Activated T-helper 1 cell treated with anti-CD3 and anti-CD28 coated beads, Interleukin-12 subunit alpha, Interleukin-12 subunit beta, Interleukin-2, Interleukin-4 antibody, amounts not matched to agents 30 ng/mL and 10 ng/mL and 1 ng/mL, durations not matched to agents 14 hours and 24 hours and 36 hours (primary cell): Measurements from ENCODE around the gene BTNL3. TPM values are rescaled to one million over a fixed set of nuclear protein-coding genes. Genes with fewer than 3 reads are reported as not detected.

Experiments
- DNase-seq: peaks from one replicate; pipeline ENCODE4 v3.0.0; 2021; ENCODE audit warnings: low spot score
- H3K27ac Mint-ChIP-seq: one replicate; pipeline ENCODE4 v1.8.0; 2021; ENCODE audit warnings: mild to moderate bottlenecking, mixed read lengths
- H3K27me3 Mint-ChIP-seq: one replicate; pipeline ENCODE4 v1.8.0; 2022; ENCODE audit warnings: mild to moderate bottlenecking, moderate library complexity, mixed read lengths; ENCODE audit not compliant: insufficient read depth
- H3K36me3 Mint-ChIP-seq: one replicate; pipeline ENCODE4 v1.8.0; 2021; ENCODE audit warnings: low read depth, mixed read lengths
- H3K4me1 Mint-ChIP-seq: one replicate; pipeline ENCODE4 v1.8.0; 2021; ENCODE audit warnings: low read depth, mixed read lengths
- H3K4me3 Mint-ChIP-seq: one replicate; pipeline ENCODE4 v1.8.0; 2021; ENCODE audit warnings: mild to moderate bottlenecking, moderate library complexity, mixed read lengths
- H3K9me3 Mint-ChIP-seq: one replicate; pipeline ENCODE4 v1.8.0; 2021; ENCODE audit warnings: mixed read lengths
- intact Hi-C: fragments of 100-400 bp; cut with micrococcal nuclease; formaldehyde crosslinking; loops from one replicate; pipeline ENCODE4 v1.15.1; 2024
- total RNA-seq: library from RNA; stranded (reverse); gene quantifications from 2 replicates; pipeline ENCODE4 v1.2.3, GENCODE V29; 2022

BTNL3 gene
- total RNA-seq, 1 donor from 2014 or later, result not detected

DNA sequence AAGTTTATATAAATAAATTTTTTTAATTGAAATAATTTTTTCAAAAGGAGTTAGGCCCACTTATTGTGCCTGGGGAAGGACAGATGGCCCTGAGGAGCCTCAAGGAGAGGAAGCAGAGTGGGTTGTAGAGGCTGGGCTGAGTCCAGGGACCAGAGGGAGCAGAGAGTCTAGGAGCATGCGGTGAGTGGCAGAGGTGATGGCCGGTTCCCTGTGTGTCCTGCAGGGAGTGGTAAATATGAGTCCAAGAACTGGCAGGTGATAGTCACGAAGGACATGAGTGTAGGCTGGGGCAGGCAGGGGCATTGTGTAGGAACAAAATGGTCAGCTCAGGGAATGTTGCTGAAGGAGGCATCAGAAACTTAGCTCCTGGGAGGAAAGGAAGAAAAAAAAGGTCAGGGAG lies 43.1 kb downstream of the BTNL3 start:
- peak overlapping the region; percentile 21 for H3K27ac Mint-ChIP-seq
- intact Hi-C loops, result no loop called here
- H3K4me1 Mint-ChIP-seq, result no peaks in the 10 kb centered on the region
- peaks cover 6% of the 10 kb centered on the region for H3K27me3 Mint-ChIP-seq
- peaks cover 4% of the 10 kb centered on the region for H3K9me3 Mint-ChIP-seq
- H3K36me3 Mint-ChIP-seq, result no peaks in the 10 kb centered on the region
- no peak overlapping the region for H3K4me3 Mint-ChIP-seq
- no peak for DNase-seq

DNA sequence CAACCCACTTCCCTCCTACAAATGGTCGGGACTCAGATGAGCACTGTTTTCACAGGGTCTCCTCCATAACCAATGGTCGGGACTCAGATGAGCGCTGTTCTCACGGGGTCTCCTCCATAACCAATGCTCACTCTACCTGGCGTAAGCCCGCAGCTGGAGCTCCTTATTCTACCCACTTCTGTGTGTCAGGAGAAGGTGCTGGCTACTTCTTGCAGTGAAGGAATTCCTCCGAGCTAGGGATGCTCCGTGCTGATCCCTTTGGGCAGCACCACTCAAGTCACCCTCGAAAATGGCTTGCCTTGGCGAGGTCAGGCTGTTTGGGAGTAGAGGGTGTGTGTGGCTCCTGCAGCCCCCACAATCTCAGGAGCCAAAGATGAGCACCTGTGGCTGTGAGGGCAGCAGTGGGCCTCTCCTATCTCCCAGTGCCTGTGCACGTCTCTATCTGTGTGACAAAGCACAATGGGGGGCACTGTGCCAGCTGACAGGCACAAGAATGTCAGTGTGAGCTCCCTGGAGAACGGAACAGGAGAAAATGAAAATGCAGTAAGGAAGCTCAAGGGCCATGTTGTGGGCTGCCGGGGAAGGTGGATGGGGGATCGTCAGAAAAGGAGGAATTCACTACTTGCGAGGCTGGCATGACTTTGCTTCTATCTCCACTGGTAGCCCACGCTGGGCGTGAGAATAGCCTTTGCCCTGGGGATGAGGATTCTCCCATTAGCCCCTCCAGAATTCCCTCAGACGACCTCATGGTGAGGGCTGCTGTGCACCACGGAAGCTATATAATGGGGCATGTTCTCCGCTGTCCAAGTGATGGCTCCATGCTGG lies 47.6 kb downstream of the BTNL3 start:
- no peak overlapping the region for H3K4me3 Mint-ChIP-seq
- no peak overlapping the region for H3K27ac Mint-ChIP-seq
- H3K4me1 Mint-ChIP-seq, result no peaks in the 10 kb centered on the region
- intact Hi-C loops, result no loop called here
- H3K9me3 Mint-ChIP-seq, result peaks cover 4% of the 10 kb centered on the region
- no peak for DNase-seq
- H3K27me3 Mint-ChIP-seq, result peaks cover 6% of the 10 kb centered on the region
- H3K36me3 Mint-ChIP-seq, result no peaks in the 10 kb centered on the region

DNA sequence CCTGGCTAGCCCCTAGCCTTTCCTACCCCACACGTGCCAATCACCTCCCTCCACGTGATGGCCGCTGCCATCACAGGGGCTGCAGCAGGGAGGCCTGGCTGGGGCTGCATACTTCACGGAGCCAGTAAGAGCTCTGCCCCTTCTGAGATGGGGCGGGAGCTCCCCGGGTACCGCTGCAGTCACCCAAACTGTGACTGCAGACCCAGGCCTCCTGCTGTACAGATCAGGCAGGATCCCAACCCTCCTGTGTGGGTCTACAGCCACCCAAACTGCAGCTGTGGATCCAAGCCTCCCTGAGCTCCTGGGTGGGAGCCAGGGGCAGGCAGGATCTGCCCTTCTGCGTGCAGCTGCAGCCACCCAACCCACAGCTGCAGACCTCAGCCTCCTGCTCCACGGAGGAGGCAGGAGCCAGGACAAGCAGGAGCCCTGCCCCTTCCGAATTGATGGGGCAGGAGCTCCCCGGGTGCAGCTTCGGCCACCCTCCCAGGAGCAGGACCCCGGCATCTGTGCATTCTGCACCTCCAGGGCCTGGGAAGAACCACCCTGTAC lies 48.2 kb downstream of the BTNL3 start:
- no peaks in the 10 kb centered on the region for H3K36me3 Mint-ChIP-seq
- H3K9me3 Mint-ChIP-seq, result peaks cover 2% of the 10 kb centered on the region
- no peaks in the 10 kb centered on the region for H3K4me1 Mint-ChIP-seq
- intact Hi-C loops, result no loop called here
- DNase-seq, result no peak
- H3K4me3 Mint-ChIP-seq, result no peak overlapping the region
- no peak overlapping the region for H3K27ac Mint-ChIP-seq
- H3K27me3 Mint-ChIP-seq, result peaks cover 6% of the 10 kb centered on the region

DNA sequence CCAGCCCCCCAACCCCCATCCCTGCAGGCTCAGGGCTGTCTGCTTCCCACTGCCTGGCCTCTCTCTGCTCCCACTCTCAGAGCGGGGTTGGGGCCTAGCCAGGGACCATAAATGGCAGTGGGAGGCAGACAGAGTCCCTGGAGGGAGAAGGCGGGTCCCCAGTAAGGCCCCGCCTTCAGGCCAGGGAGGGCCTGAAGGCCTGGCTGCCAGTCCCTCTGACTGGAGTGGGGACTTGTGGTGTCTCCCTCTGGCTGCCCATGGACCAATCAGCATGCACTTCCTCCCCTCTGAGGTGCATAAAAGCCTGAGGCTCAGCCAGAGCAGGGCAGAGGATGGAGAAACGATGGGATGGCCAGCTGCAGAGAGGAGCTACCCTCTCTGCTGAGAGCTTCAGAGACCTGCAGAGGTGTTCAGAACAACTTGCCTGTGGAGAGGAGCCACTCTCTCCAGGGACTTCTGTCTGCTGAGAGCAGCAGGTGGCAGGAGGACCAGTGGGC lies 48.8 kb downstream of the BTNL3 start:
- DNase-seq, result no peak
- Mint-ChIP-seq H3K27me3 (peaks cover 6% of the 10 kb centered on the region), H3K9me3 (no peaks in the 10 kb centered on the region), H3K4me1 (no peaks in the 10 kb centered on the region), H3K27ac (no peak overlapping the region), H3K4me3 (no peak overlapping the region), H3K36me3 (no peaks in the 10 kb centered on the region)
- intact Hi-C loops, result no loop called here

DNA sequence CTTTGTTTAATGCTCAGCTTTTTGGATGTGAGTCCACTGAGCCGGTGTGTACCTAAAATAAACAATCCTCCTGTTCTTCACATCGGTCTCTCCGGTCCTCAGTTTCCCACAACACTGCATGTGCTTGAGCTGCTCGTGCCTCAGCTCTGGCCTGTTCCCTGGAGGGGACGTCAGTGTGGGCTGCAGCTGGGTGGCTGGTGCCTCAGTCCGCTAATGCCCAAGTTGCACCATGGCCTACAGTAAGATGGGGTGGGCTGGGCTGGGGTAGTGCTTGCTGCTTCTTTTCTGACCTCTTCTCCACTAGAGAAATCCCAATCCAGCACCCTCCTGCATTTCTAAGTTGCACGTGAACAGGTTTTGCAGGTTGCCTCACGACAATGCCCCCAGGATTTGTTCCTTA lies 50.8 kb downstream of the BTNL3 start:
- Mint-ChIP-seq H3K36me3 (no peaks in the 10 kb centered on the region), H3K4me3 (no peak overlapping the region), H3K27ac (no peak overlapping the region), H3K9me3 (no peaks in the 10 kb centered on the region), H3K4me1 (no peaks in the 10 kb centered on the region), H3K27me3 (peaks cover 9% of the 10 kb centered on the region)
- DNase-seq, result no peak
- intact Hi-C loops, result no loop called here

GRCh38 chr5:181039931-181040630 lies 51.4 kb downstream of the BTNL3 start, which contains the start of gene BTNL9:
Gene BTNL9 (plus strand): TSS chr5:181040266. CDS start chr5:181045490, 5,224 bp downstream.
- no peak within 1 kb of the TSS for H3K27ac Mint-ChIP-seq
- intact Hi-C loops, result no loop called here
- no peaks in the 10 kb centered on the region for H3K9me3 Mint-ChIP-seq
- H3K36me3 Mint-ChIP-seq, result no peaks in the 10 kb centered on the region
- H3K27me3 Mint-ChIP-seq, result peaks cover 9% of the 10 kb centered on the region
- DNase-seq, result no peak
- H3K4me1 Mint-ChIP-seq, result no peaks in the 10 kb centered on the region
- H3K4me3 Mint-ChIP-seq, result no peak within 1 kb of the TSS

DNA sequence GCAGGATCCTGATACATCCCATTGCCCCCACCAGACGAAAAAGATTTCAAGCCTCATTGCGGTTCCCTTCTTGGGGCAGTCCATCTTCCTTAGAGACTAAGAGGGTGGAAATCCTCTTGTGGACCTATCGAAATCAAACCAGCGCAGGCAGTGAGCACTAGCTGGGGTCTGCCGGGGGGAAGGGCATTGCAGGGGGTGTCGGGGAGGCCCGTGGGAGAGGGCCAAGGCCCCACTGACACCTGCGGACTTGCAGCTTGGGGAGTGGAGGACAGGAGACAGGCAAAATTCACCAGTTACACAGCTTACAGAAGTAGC lies 51.9 kb downstream of the BTNL3 start:
- no peak overlapping the region for H3K27ac Mint-ChIP-seq
- no peak for DNase-seq
- no peaks in the 10 kb centered on the region for H3K4me1 Mint-ChIP-seq
- H3K27me3 Mint-ChIP-seq, result peaks cover 9% of the 10 kb centered on the region
- no peak overlapping the region for H3K4me3 Mint-ChIP-seq
- intact Hi-C loops, result no loop called here
- H3K9me3 Mint-ChIP-seq, result no peaks in the 10 kb centered on the region
- no peaks in the 10 kb centered on the region for H3K36me3 Mint-ChIP-seq

- intact Hi-C loops, result no loop called here
- H3K27ac Mint-ChIP-seq, result no peak overlapping the region
- DNase-seq, result no peak
- H3K27me3 Mint-ChIP-seq, result peaks cover 9% of the 10 kb centered on the region
- H3K4me1 Mint-ChIP-seq, result no peaks in the 10 kb centered on the region
- no peaks in the 10 kb centered on the region for H3K36me3 Mint-ChIP-seq
- H3K9me3 Mint-ChIP-seq, result no peaks in the 10 kb centered on the region
- no peak overlapping the region for H3K4me3 Mint-ChIP-seq
These were observed 52.4 kb downstream of the BTNL3 start for GRCh38 chr5:181041043-181041442.

- Mint-ChIP-seq H3K4me1 (no peaks in the 10 kb centered on the region), H3K27me3 (peaks cover 9% of the 10 kb centered on the region), H3K9me3 (no peaks in the 10 kb centered on the region), H3K4me3 (no peak overlapping the region), H3K27ac (no peak overlapping the region), H3K36me3 (no peaks in the 10 kb centered on the region)
- no peak for DNase-seq
- intact Hi-C loops, result no loop called here
These were observed 53.5 kb downstream of the BTNL3 start for GRCh38 chr5:181042036-181042713.

- no peak overlapping the region for H3K4me3 Mint-ChIP-seq
- H3K27ac Mint-ChIP-seq, result no peak overlapping the region
- no peaks in the 10 kb centered on the region for H3K36me3 Mint-ChIP-seq
- intact Hi-C loops, result no loop called here
- no peaks in the 10 kb centered on the region for H3K4me1 Mint-ChIP-seq
- no peaks in the 10 kb centered on the region for H3K9me3 Mint-ChIP-seq
- H3K27me3 Mint-ChIP-seq, result peaks cover 9% of the 10 kb centered on the region
- DNase-seq, result no peak
These were observed 54.1 kb downstream of the BTNL3 start for GRCh38 chr5:181042722-181043121.

DNA sequence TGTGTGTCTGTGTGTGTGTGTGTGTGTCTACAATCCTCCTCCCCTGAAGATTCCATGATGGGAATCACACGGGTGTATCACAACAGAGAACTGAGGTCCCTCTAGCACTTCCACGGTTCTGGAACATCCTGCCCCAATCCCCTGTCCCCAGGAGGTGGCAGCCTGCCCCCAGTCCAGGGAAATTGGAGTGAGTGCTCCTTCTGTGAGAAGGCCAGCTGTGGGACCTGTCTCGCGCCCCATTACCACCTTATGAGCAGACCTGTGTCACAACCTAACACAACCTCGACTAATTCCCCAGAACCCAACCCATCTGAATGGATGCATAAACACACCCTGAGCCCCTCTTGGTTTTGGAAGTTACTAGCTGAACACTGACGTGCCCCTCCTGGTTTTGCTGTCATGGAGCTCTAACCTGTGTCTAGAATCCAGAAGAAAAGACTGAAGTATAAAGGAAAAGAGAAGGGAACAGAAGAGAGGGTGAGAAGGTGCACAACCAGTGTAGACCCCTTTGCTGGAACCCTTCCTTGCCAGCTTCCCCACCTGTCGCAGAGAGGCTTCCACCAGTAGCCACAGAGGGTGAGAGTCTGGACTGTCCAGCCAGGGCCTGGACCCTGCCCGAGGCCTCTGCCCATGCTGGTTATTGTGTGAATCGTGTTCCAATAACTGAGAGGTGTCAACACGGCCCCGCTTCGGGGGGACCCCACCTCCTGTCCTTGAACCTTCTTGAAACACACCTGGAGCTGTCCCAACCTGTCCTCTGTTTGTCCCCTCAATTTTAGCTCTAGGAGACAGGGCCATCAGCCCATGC lies 54.8 kb downstream of the BTNL3 start:
- no peaks in the 10 kb centered on the region for H3K36me3 Mint-ChIP-seq
- H3K27me3 Mint-ChIP-seq, result peaks cover 11% of the 10 kb centered on the region
- no peak overlapping the region for H3K4me3 Mint-ChIP-seq
- DNase-seq, result no peak
- H3K27ac Mint-ChIP-seq, result no peak overlapping the region
- no peaks in the 10 kb centered on the region for H3K4me1 Mint-ChIP-seq
- no peaks in the 10 kb centered on the region for H3K9me3 Mint-ChIP-seq
- intact Hi-C loops, result no loop called here

- H3K27me3 Mint-ChIP-seq, result peaks cover 11% of the 10 kb centered on the region
- H3K4me1 Mint-ChIP-seq, result no peaks in the 10 kb centered on the region
- no peak for DNase-seq
- no peaks in the 10 kb centered on the region for H3K9me3 Mint-ChIP-seq
- no peak overlapping the region for H3K27ac Mint-ChIP-seq
- intact Hi-C loops, result no loop called here
- no peak overlapping the region for H3K4me3 Mint-ChIP-seq
- no peaks in the 10 kb centered on the region for H3K36me3 Mint-ChIP-seq
These were observed 55.5 kb downstream of the BTNL3 start for GRCh38 chr5:181044093-181044599.
